ENCODE measurements around the gene TMEM59L.

GRCh38 chr19:18668252-18668631 is 55.6 kb downstream of the TMEM59L start:
- TF ChIP-seq EZH2 (conservative IDR thresholded peaks at IDR 0.05; ENCODE audit: low read depth, low read length) (no peak), ZNF777 (CRISPR knock-in tag; IDR thresholded peaks at IDR 0.05) (no peak), DPF2 (CRISPR knock-in tag; IDR thresholded peaks at IDR 0.05; ENCODE audit: borderline replicate concordance, low read depth) (no peak), ETV5 (CRISPR knock-in tag; IDR thresholded peaks at IDR 0.05; ENCODE audit: borderline replicate concordance) (no peak), ELK4 (CRISPR knock-in tag; IDR thresholded peaks at IDR 0.05; ENCODE audit: borderline replicate concordance) (no peak), ZNF670 (CRISPR knock-in tag; IDR thresholded peaks at IDR 0.05; ENCODE audit: borderline replicate concordance) (no peak), SIN3A (IDR thresholded peaks at IDR 0.05; ENCODE audit: borderline replicate concordance, low read depth, low read length) (no peak), MYC (CRISPR knock-in tag; IDR thresholded peaks at IDR 0.05; ENCODE audit: borderline replicate concordance) (no peak), IRF9 (CRISPR knock-in tag; IDR thresholded peaks at IDR 0.05; ENCODE audit: borderline replicate concordance) (no peak), CREB1 (IDR thresholded peaks at IDR 0.05) (no peak), CREB1 (CRISPR knock-in tag; IDR thresholded peaks at IDR 0.05) (no peak), BRCA1 (CRISPR knock-in tag; IDR thresholded peaks at IDR 0.05) (no peak), ZNF629 (CRISPR knock-in tag; conservative IDR thresholded peaks at IDR 0.05) (no peak)
- TF ChIP-seq, protein P1, sequence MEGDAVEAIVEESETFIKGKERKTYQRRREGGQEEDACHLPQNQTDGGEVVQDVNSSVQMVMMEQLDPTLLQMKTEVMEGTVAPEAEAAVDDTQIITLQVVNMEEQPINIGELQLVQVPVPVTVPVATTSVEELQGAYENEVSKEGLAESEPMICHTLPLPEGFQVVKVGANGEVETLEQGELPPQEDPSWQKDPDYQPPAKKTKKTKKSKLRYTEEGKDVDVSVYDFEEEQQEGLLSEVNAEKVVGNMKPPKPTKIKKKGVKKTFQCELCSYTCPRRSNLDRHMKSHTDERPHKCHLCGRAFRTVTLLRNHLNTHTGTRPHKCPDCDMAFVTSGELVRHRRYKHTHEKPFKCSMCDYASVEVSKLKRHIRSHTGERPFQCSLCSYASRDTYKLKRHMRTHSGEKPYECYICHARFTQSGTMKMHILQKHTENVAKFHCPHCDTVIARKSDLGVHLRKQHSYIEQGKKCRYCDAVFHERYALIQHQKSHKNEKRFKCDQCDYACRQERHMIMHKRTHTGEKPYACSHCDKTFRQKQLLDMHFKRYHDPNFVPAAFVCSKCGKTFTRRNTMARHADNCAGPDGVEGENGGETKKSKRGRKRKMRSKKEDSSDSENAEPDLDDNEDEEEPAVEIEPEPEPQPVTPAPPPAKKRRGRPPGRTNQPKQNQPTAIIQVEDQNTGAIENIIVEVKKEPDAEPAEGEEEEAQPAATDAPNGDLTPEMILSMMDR (CRISPR knock-in tag; IDR thresholded peaks at IDR 0.05) = no peak
- TF ChIP-seq, protein P2, sequence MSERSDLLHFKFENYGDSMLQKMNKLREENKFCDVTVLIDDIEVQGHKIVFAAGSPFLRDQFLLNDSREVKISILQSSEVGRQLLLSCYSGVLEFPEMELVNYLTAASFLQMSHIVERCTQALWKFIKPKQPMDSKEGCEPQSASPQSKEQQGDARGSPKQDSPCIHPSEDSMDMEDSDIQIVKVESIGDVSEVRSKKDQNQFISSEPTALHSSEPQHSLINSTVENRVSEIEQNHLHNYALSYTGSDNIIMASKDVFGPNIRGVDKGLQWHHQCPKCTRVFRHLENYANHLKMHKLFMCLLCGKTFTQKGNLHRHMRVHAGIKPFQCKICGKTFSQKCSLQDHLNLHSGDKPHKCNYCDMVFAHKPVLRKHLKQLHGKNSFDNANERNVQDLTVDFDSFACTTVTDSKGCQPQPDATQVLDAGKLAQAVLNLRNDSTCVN (CRISPR knock-in tag; IDR thresholded peaks at IDR 0.05; ENCODE audit: borderline replicate concordance) = no peak
